GM10266 (cell line): ENCODE results near the gene SOX6.

Source experiments
- DNase-seq: peaks from one replicate; pipeline ENCODE4 v3.0.0; 2012; ENCODE audit errors: extremely low spot score
- TF ChIP-seq, protein P1 (sequence below): IDR thresholded peaks from 2 replicates; pipeline ENCODE4 v1.5.1; 2012; ENCODE audit warnings: mild to moderate bottlenecking, low read depth; ENCODE audit not compliant: control insufficient read depth, insufficient read depth; ENCODE audit errors: missing control alignments

The SOX6 gene

GRCh38 chr11:16280256-16280682, 76.1 kb downstream of the SOX6 start:
- TF ChIP-seq, protein P1, sequence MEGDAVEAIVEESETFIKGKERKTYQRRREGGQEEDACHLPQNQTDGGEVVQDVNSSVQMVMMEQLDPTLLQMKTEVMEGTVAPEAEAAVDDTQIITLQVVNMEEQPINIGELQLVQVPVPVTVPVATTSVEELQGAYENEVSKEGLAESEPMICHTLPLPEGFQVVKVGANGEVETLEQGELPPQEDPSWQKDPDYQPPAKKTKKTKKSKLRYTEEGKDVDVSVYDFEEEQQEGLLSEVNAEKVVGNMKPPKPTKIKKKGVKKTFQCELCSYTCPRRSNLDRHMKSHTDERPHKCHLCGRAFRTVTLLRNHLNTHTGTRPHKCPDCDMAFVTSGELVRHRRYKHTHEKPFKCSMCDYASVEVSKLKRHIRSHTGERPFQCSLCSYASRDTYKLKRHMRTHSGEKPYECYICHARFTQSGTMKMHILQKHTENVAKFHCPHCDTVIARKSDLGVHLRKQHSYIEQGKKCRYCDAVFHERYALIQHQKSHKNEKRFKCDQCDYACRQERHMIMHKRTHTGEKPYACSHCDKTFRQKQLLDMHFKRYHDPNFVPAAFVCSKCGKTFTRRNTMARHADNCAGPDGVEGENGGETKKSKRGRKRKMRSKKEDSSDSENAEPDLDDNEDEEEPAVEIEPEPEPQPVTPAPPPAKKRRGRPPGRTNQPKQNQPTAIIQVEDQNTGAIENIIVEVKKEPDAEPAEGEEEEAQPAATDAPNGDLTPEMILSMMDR = no peak
- DNase-seq = no peak

- TF ChIP-seq, protein P1 = no peak
- no peak for DNase-seq
These were observed 76.8 kb downstream of the SOX6 start for GRCh38 chr11:16279524-16279923.

GRCh38 chr11:16278979-16279378, 77.4 kb downstream of the SOX6 start:
- DNase-seq = no peak
- TF ChIP-seq, protein P1 = no peak

- no peak for DNase-seq
- TF ChIP-seq, protein P1 = no peak
These were observed 78.1 kb downstream of the SOX6 start for GRCh38 chr11:16278273-16278672.

- DNase-seq = no peak
These were observed 80.1 kb downstream of the SOX6 start for GRCh38 chr11:16276251-16276650.

DNA sequence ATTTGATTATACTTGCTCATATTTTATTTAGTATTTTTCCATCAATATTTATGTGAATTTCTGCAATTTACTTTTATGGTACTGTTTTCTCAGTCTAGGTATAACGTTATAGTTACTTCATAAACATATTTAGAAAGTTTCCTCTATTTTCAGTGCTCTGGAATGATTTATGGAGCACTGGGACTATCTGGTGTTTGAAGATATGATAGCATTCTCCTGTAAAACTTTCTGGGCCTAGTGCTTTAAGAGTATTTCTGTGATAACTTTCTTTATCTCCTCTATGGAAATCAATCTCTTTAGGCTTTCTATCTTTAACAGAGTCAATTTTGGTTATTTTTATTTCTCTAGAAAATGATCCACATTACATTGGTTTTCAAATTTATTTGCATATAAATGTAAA, 85.1 kb downstream of the SOX6 start:
- DNase-seq = no peak
- TF ChIP-seq, protein P1 = no peak

More at GRCh38 chr11:16276251-16276650, 80.1 kb downstream of the SOX6 start:
- TF ChIP-seq, protein P1 = no peak

GRCh38 chr11:16266021-16266420, 90.3 kb downstream of the SOX6 start:
- TF ChIP-seq, protein P1 = no peak

More at GRCh38 chr11:16266021-16266420, 90.3 kb downstream of the SOX6 start:
- DNase-seq = no peak
